Lower leg skin (tissue), 3 donors: ENCODE data around the gene FRMD7.

Experiments used
- POLR2A ChIP-seq, 2 donors: fragments of 450-650 bp; IDR thresholded peaks; one replicate each; pipeline ENCODE4 v1.6.1; 2016 to 2017; ENCODE audit warnings: antibody characterized with exemption in 2 of 2, mild to moderate bottlenecking in 1 of 2, moderate library complexity in 1 of 2
- TF ChIP-seq, protein P1 (sequence below), 3 donors: fragments of 450-650 bp; IDR thresholded peaks; one replicate each; pipeline ENCODE4 v1.5.1; 2016; ENCODE audit warnings: antibody characterized with exemption in 3 of 3, mild to moderate bottlenecking in 3 of 3, moderate library complexity in 2 of 3

DNA sequence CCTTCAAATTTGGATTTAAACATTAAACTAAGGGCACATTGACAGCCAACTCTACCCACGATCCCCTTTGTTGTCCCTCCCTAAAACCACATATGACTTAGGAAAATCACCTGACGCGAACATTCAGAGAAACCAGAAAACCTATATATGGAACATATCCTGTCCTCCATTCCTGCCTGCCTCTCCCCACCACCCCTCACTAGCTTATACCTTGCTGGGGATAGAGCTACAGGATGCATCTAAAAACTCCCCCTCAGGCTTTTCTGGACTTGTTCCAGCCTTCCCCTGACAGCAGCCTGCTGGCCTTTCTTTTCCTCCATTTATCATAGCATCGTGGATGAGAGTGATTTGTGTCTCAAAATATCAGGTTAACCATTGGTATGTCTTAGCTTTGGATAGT, 96.0 kb downstream of the FRMD7 start:
- TF ChIP-seq, protein P1, sequence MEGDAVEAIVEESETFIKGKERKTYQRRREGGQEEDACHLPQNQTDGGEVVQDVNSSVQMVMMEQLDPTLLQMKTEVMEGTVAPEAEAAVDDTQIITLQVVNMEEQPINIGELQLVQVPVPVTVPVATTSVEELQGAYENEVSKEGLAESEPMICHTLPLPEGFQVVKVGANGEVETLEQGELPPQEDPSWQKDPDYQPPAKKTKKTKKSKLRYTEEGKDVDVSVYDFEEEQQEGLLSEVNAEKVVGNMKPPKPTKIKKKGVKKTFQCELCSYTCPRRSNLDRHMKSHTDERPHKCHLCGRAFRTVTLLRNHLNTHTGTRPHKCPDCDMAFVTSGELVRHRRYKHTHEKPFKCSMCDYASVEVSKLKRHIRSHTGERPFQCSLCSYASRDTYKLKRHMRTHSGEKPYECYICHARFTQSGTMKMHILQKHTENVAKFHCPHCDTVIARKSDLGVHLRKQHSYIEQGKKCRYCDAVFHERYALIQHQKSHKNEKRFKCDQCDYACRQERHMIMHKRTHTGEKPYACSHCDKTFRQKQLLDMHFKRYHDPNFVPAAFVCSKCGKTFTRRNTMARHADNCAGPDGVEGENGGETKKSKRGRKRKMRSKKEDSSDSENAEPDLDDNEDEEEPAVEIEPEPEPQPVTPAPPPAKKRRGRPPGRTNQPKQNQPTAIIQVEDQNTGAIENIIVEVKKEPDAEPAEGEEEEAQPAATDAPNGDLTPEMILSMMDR (IDR thresholded peaks at IDR 0.05) = no peak
- no peak for TF ChIP-seq POLR2A (IDR thresholded peaks at IDR 0.05)
